A549 (cell line): ENCODE data around the gene FBH1. TPM values are rescaled to one million over a fixed set of nuclear protein-coding genes. Genes with fewer than 3 reads are reported as not detected.
"Not testable (repeated sequence)": the region's sequence is repeated elsewhere in the genome, so short reads cannot be mapped to it uniquely, and the experiment has no call there.

Experiments used
- ATAC-seq, 2 experiments: fragments of 200-7000 bp in 1 of 2; fragments of >200 bp in 1 of 2; cut with Nextera tagmentation in 1 of 2; cut with Tn5 transposase in 1 of 2; 3 replicates each; pipeline versions ENCODE4 v1.8.0 to v1.9.1; 2018 to 2020; ENCODE audit warnings: mild to moderate bottlenecking in 1 of 2, moderate library complexity in 1 of 2
- CTCF ChIA-PET: fragments of 300-600 bp; sonication (Branson Sonifier 250); formaldehyde crosslinking; extraction: SDS; loops from one replicate; lab custom pipeline; 2021; ENCODE audit warnings: antibody characterized with exemption, inconsistent platforms; lab: Yijun Ruan, JAX
- POLR2A ChIA-PET: fragments of 350-600 bp; formaldehyde crosslinking; extraction: SDS; loops from one replicate; lab custom pipeline; 2021; ENCODE audit warnings: antibody characterized with exemption, inconsistent platforms; lab: Yijun Ruan, JAX
- DNase-seq, 2 experiments: peaks; one replicate each; pipeline versions ENCODE4 v3.0.0 to v3.0.0-alpha.2; 2011 to 2016; ENCODE audit warnings: low read depth in 1 of 2, low spot score in 1 of 2
- FAIRE-seq: peaks from 2 replicates; lab custom pipeline; 2011; peaks lifted over from hg19 to GRCh38; lab: Jason Lieb, UNC
- H3K27ac ChIP-seq, 2 experiments: fragments of >200 bp; sonication (Bioruptor Twin); formaldehyde crosslinking; 3 replicates each; pipeline ENCODE4 v1.5.1; 2016 to 2017
- H3K4me1 ChIP-seq: fragments of >200 bp; sonication (Bioruptor Twin); formaldehyde crosslinking; 3 replicates; pipeline ENCODE4 v1.6.1; 2016
- H3K4me2 ChIP-seq: fragments of >200 bp; sonication (Bioruptor Twin); formaldehyde crosslinking; 3 replicates; pipeline ENCODE4 v1.6.1; 2016
- H3K4me3 ChIP-seq: fragments of >200 bp; sonication (Bioruptor Twin); formaldehyde crosslinking; 3 replicates; pipeline ENCODE4 v1.5.1; 2016
- H3K9me3 ChIP-seq: fragments of >200 bp; sonication (Bioruptor Twin); formaldehyde crosslinking; 3 replicates; pipeline ENCODE4 v1.6.1; 2016
- BHLHE40 ChIP-seq: IDR thresholded peaks from 2 replicates; pipeline ENCODE4 v1.6.1; 2012; ENCODE audit warnings: low read depth, low read length, inconsistent platforms
- EHF ChIP-seq: fragments of 250-450 bp; sonication (Bioruptor Pico); IDR thresholded peaks from 2 replicates; pipeline ENCODE4 v1.5.0; 2020; ENCODE audit warnings: mild to moderate bottlenecking
- ELK1 ChIP-seq: fragments of 150-350 bp; IDR thresholded peaks from 2 replicates; pipeline ENCODE4 v1.6.1; 2014; ENCODE audit warnings: low read depth, mild to moderate bottlenecking, low read length
- EP300 ChIP-seq, 2 experiments: fragments of >200 bp; sonication (Bioruptor Twin); formaldehyde crosslinking; IDR thresholded peaks; 2 replicates in 1 of 2; 3 replicates in 1 of 2; pipeline ENCODE4 v1.6.1; 2016 to 2017
- FOXS1 ChIP-seq: fragments of 250-450 bp; sonication (Bioruptor Pico); IDR thresholded peaks from 2 replicates; pipeline ENCODE4 v1.5.0; 2020; ENCODE audit warnings: mild to moderate bottlenecking, moderate library complexity
- HOXA7 ChIP-seq: fragments of 250-450 bp; sonication (Bioruptor Pico); IDR thresholded peaks from 2 replicates; pipeline ENCODE4 v1.5.0; 2020; ENCODE audit warnings: mild to moderate bottlenecking, moderate library complexity
- MAFK ChIP-seq: fragments of 450-650 bp; IDR thresholded peaks from 2 replicates; pipeline ENCODE4 v1.6.1; 2014; ENCODE audit not compliant: partially characterized antibody
- MAZ ChIP-seq: fragments of 150-350 bp; IDR thresholded peaks from 2 replicates; pipeline ENCODE4 v1.6.1; 2014; ENCODE audit warnings: antibody characterized with exemption, low read depth, low read length, borderline replicate concordance
- NPAS2 ChIP-seq: fragments of 250-450 bp; sonication (Bioruptor Pico); IDR thresholded peaks from 2 replicates; pipeline ENCODE4 v1.8.0; 2022; ENCODE audit warnings: mild to moderate bottlenecking, moderate library complexity, borderline replicate concordance
- RAD21 ChIP-seq, 2 experiments: fragments of >200 bp in 1 of 2; sonication (Bioruptor Twin) in 1 of 2; formaldehyde crosslinking in 1 of 2; IDR thresholded peaks in 1 of 2; conservative IDR thresholded peaks in 1 of 2; 2 replicates in 1 of 2; 3 replicates in 1 of 2; pipeline ENCODE4 v1.6.1; 2012 to 2018; ENCODE audit warnings: inconsistent platforms in 1 of 2
- RARB ChIP-seq: fragments of 250-450 bp; sonication (Bioruptor Pico); IDR thresholded peaks from 2 replicates; pipeline ENCODE4 v1.8.0; 2021; ENCODE audit warnings: mild to moderate bottlenecking, moderate library complexity
- REST ChIP-seq: fragments of 200-600 bp; sonication (generic); IDR thresholded peaks from 2 replicates; pipeline ENCODE4 v1.6.1; 2016; ENCODE audit warnings: antibody characterized with exemption, mild to moderate bottlenecking, moderate library complexity
- RFX5 ChIP-seq: fragments of 450-650 bp; IDR thresholded peaks from 2 replicates; pipeline ENCODE4 v1.7.1; 2014; ENCODE audit warnings: antibody characterized with exemption, mild to moderate bottlenecking, moderate library complexity
- SMC3 ChIP-seq: fragments of >200 bp; sonication (Bioruptor Twin); formaldehyde crosslinking; IDR thresholded peaks from 3 replicates; pipeline ENCODE4 v1.6.1; 2018; ENCODE audit warnings: inconsistent platforms
- SREBF2 ChIP-seq: fragments of 450-650 bp; IDR thresholded peaks from 2 replicates; pipeline ENCODE4 v1.6.1; 2014; ENCODE audit warnings: mild to moderate bottlenecking, moderate library complexity
- USF2 ChIP-seq: fragments of 450-650 bp; IDR thresholded peaks from 2 replicates; pipeline ENCODE4 v1.6.1; 2014; ENCODE audit warnings: antibody characterized with exemption
- ZC3H11A ChIP-seq: fragments of 450-650 bp; IDR thresholded peaks from 2 replicates; pipeline ENCODE4 v1.6.1; 2014; ENCODE audit warnings: antibody characterized with exemption, mild to moderate bottlenecking
- WGBS: methylation state at CpG from one replicate; pipeline ENCODE4 v1.1.6; 2017; ENCODE audit errors: missing lambda C conversion rate; 5-methylcytosine and 5-hydroxymethylcytosine counted together
- polyA plus RNA-seq, 4 experiments: library from polyadenylated mRNA; depleted of rRNA in 3 of 4; stranded (reverse); fragments of >200 nt; fragmentation: RNase III in 1 of 4; extraction: RNeasy Plus Mini Kit Qiagen cat#74134 plus additional on column Dnase treatment in 1 of 4; gene quantifications; 2 replicates in 3 of 4; 3 replicates in 1 of 4; pipeline ENCODE4 v1.2.3, GENCODE V29; 2011 to 2017
- TF ChIP-seq, protein P1 (sequence below): fragments of 250-450 bp; sonication (Bioruptor Pico); IDR thresholded peaks from 2 replicates; pipeline ENCODE4 v1.5.0; 2020; ENCODE audit warnings: low read depth, mild to moderate bottlenecking, moderate library complexity
- TF ChIP-seq, protein P2 (sequence below): fragments of >200 bp; sonication (Bioruptor Twin); formaldehyde crosslinking; IDR thresholded peaks from 2 replicates; pipeline ENCODE4 v1.6.1; 2016
- TF ChIP-seq, protein P3 (sequence below): IDR thresholded peaks from 2 replicates; pipeline ENCODE4 v1.6.1; 2012

Gene FBH1
- polyA plus RNA-seq, 2 of the 4 experiments (the other 2 are of a cell fraction): 43.9 to 56.5 TPM

DNA sequence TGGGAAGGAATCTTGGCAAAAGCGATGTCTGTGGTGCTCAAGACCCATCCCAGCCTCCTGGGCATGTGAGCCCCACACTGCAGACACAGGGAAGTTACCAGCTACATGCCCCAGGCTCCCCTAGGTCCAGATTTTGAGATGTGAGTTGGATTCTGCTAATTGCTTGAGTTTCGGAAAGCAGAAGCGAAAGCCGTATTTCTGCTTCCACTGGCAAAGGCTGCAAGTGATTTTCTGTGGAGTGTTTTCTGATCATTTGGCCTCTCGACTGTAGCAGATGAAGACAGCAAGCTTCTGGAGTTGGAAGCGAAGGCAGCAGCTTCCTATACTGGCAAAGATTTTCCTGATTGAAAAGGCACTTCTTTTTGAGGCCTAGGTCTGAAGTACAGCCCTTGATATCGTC, 30.0 kb upstream of the FBH1 start:
- ChIA-PET CTCF (interaction anchor here (0.6 to 2.9 kb wide), 5 partner anchors 8 to 1971 kb away, joined by 3 to 20 read pairs (median 3); no protein-coding TSS in a partner anchor), POLR2A (no interaction called here)
- FAIRE-seq (no peak), DNase-seq (no peak), ATAC-seq (no peak)
- 93% methylated on average over 7 of the region's 7 CpGs for WGBS
- Histone ChIP-seq H3K4me2 (no peak overlapping the region), H3K9me3 (no peaks in the 10 kb centered on the region), H3K27ac (no peak overlapping the region), H3K4me3 (no peak overlapping the region), H3K4me1 (peaks cover 19% of the 10 kb centered on the region)
- no peak for TF ChIP-seq BHLHE40
- TF ChIP-seq, protein P1, sequence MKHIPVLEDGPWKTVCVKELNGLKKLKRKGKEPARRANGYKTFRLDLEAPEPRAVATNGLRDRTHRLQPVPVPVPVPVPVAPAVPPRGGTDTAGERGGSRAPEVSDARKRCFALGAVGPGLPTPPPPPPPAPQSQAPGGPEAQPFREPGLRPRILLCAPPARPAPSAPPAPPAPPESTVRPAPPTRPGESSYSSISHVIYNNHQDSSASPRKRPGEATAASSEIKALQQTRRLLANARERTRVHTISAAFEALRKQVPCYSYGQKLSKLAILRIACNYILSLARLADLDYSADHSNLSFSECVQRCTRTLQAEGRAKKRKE (CRISPR knock-in tag): no peak
- TF ChIP-seq, protein P2, sequence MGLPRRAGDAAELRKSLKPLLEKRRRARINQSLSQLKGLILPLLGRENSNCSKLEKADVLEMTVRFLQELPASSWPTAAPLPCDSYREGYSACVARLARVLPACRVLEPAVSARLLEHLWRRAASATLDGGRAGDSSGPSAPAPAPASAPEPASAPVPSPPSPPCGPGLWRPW: no peak
- TF ChIP-seq MAZ: no peak
- TF ChIP-seq RARB (CRISPR knock-in tag): no peak
- no peak for TF ChIP-seq ELK1
- TF ChIP-seq USF2: no peak
- no peak for TF ChIP-seq EP300 (IDR thresholded peaks at IDR 0.05)
- TF ChIP-seq, protein P3, sequence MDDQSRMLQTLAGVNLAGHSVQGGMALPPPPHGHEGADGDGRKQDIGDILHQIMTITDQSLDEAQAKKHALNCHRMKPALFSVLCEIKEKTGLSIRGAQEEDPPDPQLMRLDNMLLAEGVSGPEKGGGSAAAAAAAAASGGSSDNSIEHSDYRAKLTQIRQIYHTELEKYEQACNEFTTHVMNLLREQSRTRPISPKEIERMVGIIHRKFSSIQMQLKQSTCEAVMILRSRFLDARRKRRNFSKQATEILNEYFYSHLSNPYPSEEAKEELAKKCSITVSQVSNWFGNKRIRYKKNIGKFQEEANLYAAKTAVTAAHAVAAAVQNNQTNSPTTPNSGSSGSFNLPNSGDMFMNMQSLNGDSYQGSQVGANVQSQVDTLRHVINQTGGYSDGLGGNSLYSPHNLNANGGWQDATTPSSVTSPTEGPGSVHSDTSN: no peak
- TF ChIP-seq SMC3: no peak
- TF ChIP-seq SREBF2: no peak
- no peak for TF ChIP-seq FOXS1
- TF ChIP-seq REST: no peak
- TF ChIP-seq NPAS2 (CRISPR knock-in tag): no peak
- TF ChIP-seq HOXA7 (CRISPR knock-in tag): no peak

GRCh38 chr10:5862360-5862961, 27.6 kb upstream of the FBH1 start:
- FAIRE-seq: no peak
- no peak overlapping the region for H3K4me3 ChIP-seq
- no peak for ATAC-seq
- ChIA-PET POLR2A (interaction anchor here (0.7 kb wide), 1 partner anchor 9 kb away, joined by 7 read pairs; no protein-coding TSS in a partner anchor), CTCF (interaction anchor here (1.1 to 1.8 kb wide), 5 partner anchors 9 to 20 kb away, joined by 3 to 8 read pairs (median 6); no protein-coding TSS in a partner anchor)
- H3K27ac ChIP-seq: peak overlapping the region in 1 of 2 experiments; percentile 39; a peak in 2 of 6 replicates
- no peak overlapping the region; the same call in 2 of the 3 replicates for H3K4me2 ChIP-seq
- 97% methylated on average over 7 of the region's 7 CpGs for WGBS
- TF ChIP-seq RFX5: no peak
- TF ChIP-seq BHLHE40: no peak
- TF ChIP-seq ZC3H11A: no peak
- TF ChIP-seq RAD21 (conservative IDR thresholded peaks at IDR 0.05 in 1 of 2, IDR thresholded peaks at IDR 0.05 in 1 of 2): no peak
- TF ChIP-seq SMC3: no peak
- TF ChIP-seq MAFK: no peak
- no peak for TF ChIP-seq EHF (CRISPR knock-in tag)
- no peak for TF ChIP-seq HOXA7 (CRISPR knock-in tag)
- peaks cover 19% of the 10 kb centered on the region for H3K4me1 ChIP-seq
- no peaks in the 10 kb centered on the region for H3K9me3 ChIP-seq
- no peak for DNase-seq

GRCh38 chr10:5862981-5863685, 26.9 kb upstream of the FBH1 start:
- H3K4me2 ChIP-seq, DNase-seq, POLR2A ChIA-PET, FAIRE-seq, H3K9me3 ChIP-seq, H3K27ac ChIP-seq, ATAC-seq, H3K4me3 ChIP-seq: not testable (repeated sequence)
- CTCF ChIA-PET: interaction anchor here (0.7 to 1.8 kb wide), 5 partner anchors 9 to 114 kb away, joined by 3 to 8 read pairs (median 6); partner anchors contain the start of gene IL15RA
- peaks cover 19% of the 10 kb centered on the region for H3K4me1 ChIP-seq
- 94% methylated on average over 9 of the region's 9 CpGs for WGBS
